Lower leg skin (tissue), 3 donors: Measurements from ENCODE around the gene UBE2Q1.

ENCODE experiments used
- CTCF ChIP-seq, 3 donors: fragments of 450-650 bp; IDR thresholded peaks; one replicate each; pipeline ENCODE4 v1.5.1; 2016; ENCODE audit warnings: antibody characterized with exemption in 3 of 3, mild to moderate bottlenecking in 3 of 3, moderate library complexity in 2 of 3
- POLR2A ChIP-seq, 2 donors: fragments of 450-650 bp; IDR thresholded peaks; one replicate each; pipeline ENCODE4 v1.6.1; 2016 to 2017; ENCODE audit warnings: antibody characterized with exemption in 2 of 2, mild to moderate bottlenecking in 1 of 2, moderate library complexity in 1 of 2

DNA sequence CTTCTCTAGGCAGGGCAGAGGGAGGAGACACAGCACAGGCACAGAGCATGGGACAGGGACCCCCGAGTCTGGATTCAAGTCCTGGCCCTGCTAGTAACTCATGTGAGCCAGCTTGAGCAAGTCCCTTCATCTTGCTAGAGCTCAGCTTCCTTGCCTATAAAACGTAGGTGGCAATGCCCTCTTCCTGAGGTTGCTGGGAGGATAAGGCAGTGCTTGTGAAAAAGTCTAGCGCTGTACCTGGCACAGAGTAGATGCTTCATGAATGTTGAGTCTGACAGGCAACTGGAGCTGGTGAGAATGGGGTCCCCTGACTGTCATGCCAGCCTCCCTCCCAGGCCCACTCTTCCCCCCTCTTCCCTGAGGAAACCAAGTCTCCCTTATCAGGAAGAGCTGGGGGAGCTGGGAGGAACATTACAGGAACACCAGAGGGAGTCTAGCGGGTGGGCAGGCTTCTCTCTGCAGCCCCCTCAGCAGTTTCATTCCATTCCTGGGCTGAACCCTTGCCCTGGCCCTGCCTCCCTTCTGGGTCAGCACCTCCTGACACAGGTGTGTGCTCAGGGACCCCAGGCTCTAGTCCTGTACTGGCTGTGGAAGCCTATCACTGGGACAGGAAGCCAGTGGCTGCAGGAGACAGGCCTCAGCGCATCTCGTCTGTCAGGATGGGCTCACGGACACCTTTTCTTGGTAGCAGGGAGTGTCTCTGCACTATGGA lies 19.0 kb upstream of the UBE2Q1 start:
- no peak for TF ChIP-seq POLR2A (IDR thresholded peaks at IDR 0.05)
- no peak for TF ChIP-seq CTCF (IDR thresholded peaks at IDR 0.05)
